HG03521 (cell line): ENCODE data around the gene SDHAF1.
"Not testable (repeated sequence)": the region's sequence is repeated elsewhere in the genome, so short reads cannot be mapped to it uniquely, and the experiment has no call there.

ENCODE experiments used
- ATAC-seq: cut with Tn5 transposase; IDR thresholded peaks from one replicate; pipeline ENCODE4 v1.9.1; 2021; ENCODE audit warnings: mild to moderate bottlenecking, moderate library complexity; ENCODE audit not compliant: unreplicated experiment

SDHAF1 gene

DNA sequence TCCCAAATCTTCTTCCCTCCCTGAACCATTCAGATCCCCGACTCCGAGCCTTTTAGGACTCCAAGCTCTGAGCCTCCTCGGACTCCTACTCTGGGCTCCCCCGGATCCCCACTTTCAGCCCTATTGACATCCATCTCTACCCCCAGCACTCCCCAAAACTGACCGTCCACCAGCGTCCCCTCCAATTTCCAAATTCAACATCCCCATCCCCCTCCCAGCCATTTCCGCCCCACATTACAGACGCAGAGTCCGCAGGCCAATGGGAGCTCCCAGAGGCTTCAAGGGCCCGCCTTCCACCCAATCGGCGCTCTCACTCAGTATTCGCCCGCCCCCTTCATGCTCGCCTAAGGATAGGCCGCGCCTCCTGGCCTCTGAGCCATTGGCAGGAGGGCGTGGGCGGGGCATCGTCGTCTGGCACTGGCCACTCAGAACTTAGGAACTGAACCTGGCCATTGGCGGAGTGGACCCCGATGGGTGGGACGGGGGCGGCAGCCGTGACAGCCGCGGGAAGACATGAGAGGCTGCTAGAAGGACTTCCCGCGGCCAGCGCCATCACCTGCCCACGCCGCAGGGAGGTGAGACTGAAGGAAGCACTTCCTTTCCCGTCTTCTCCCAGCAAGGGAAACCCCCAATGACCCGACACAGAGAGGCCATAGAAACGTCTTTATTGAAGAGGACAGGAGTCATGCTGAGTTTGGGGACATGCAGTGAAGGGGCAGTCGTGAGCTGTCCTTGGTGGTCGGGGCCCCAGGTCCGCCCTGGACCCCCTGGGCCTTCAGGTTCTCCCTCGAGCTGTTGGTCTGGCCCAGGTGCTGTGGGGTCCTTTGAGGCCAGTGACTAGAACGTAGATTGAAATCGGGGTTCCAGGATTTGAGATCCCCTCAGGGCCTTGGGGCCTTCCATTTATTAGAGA is 19.3 kb downstream of the SDHAF1 start, which contains the start of gene ALKBH6:
Gene ALKBH6 (minus strand): TSS at position 202 of the 913 bp plus-strand sequence. CDS start 816 bp downstream, outside the sequence.
- ATAC-seq, result peak; percentile 96

DNA sequence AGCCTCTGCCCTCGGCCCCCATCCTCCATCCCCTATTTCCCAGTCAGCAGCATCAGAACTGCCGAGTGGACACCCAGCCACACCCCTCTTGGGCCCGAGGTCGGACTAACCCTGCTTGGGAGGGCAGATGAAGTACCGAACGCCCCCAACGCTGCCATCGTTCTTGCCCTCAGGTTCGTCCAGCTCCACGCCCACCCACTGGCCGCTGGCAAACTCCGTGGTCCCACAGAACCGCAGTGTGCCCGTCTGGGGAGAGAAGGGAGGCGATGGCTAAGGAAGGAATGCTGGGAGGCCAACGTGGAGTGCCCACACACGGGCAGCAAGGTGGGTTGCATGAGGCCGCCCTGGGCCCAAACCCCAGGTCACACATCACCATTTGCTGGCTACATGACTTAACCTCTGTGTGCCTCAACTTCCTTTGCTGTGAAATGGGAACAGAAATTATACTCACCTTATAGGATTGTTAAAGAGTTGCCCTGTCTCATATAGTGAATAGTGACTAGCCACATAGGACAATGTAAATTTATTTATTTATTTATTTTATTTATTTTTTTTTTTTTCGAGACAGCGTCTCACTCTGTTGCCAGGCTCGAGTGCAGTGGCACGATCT is 24.2 kb downstream of the SDHAF1 start:
- no peak for ATAC-seq

DNA sequence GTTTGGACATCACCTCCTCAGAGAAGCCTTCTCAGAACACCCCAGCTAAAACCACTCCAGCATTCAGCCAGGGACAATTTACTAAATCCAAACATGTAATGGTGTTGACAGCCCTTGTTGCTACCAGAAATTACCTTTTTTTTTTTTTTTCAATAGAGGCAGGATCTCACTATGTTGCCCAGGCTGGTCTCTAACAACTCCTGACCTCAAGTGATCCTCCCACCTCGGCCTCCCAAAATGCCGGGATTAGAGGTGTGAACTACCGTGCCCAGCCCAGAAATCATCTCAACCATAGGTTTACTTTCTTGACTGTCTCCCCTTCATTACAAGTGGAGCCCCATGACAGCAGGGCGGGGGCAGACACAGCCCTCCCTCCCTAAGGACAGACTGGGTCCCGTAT is 28.4 kb downstream of the SDHAF1 start:
- no peak for ATAC-seq

GRCh38 chr19:36025541-36025940 is 30.6 kb downstream of the SDHAF1 start:
- ATAC-seq, result no peak

DNA sequence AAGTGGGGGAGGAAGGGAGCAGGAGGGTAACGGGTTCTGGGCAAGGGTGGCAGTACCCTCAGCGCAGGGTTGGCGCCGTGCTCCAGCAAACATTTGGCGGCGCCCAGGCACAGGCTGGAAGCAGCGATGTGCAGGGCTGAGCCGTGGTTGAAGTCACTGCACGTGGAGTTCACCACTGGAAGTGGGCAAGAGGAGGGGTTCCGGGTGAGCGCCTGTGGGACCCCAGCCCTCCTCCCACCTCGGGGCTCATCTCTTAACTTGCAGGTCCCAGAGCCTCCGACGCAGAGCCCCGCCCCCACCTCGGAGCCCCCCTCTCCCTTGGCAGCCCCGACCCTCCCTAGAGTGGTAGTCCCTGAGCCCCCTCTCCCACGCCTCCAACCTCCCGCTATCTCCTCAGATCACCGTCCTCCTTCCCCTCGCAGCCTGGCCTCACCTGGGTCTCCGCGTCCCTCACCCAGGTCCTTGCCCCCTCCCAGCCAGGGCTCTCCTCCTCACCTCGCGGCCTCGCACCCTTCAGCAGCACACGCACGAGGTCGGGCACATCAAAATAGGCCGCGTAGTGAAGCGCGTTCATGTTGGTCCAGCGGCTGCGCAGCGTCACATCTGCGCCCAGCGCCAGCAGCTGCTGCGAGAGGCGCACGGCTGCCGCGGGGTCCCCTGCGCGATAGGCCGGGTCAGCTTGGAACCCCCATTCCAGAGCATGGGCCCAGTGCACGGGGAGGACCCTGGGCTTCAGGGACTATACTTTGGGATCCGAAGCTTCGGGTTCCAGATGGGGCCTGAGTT is 31.3 kb downstream of the SDHAF1 start:
- no peak for ATAC-seq

GRCh38 chr19:36027696-36028095 is 32.7 kb downstream of the SDHAF1 start:
- ATAC-seq, result no peak

DNA sequence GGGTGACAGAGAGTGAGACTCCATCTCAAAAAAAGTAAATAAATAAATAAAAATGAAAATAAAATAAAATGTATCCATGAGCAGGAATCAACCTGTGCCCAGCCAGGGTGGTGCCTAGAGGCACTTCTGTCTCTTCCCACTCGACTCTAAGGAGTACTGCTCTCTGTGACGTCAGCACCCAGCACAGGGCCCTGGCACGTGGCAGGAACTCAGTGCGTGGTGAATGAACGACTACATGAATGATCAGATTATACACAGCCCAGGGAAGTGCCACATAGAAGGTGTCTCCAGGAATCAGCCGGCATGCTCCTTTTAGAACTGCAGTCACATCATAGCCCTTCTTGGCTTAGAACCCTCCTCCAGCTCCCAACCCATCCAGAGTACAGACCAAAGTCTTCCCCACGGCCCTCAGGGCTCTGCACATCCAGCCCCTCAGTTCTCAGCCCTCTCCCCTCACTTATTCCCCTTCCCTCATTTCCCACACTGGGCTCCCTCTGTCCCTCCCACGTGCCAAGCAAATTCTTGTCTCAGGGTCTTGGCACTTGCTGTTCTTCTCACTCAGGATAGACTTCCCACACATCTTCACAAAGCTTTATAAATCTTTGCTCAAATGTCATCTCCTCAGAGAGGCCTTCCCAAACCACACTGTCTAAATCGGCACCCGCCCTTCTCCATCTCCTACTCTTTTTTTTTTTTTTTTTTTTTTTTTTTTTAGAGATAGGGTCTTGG is 33.5 kb downstream of the SDHAF1 start:
- no peak for ATAC-seq

DNA sequence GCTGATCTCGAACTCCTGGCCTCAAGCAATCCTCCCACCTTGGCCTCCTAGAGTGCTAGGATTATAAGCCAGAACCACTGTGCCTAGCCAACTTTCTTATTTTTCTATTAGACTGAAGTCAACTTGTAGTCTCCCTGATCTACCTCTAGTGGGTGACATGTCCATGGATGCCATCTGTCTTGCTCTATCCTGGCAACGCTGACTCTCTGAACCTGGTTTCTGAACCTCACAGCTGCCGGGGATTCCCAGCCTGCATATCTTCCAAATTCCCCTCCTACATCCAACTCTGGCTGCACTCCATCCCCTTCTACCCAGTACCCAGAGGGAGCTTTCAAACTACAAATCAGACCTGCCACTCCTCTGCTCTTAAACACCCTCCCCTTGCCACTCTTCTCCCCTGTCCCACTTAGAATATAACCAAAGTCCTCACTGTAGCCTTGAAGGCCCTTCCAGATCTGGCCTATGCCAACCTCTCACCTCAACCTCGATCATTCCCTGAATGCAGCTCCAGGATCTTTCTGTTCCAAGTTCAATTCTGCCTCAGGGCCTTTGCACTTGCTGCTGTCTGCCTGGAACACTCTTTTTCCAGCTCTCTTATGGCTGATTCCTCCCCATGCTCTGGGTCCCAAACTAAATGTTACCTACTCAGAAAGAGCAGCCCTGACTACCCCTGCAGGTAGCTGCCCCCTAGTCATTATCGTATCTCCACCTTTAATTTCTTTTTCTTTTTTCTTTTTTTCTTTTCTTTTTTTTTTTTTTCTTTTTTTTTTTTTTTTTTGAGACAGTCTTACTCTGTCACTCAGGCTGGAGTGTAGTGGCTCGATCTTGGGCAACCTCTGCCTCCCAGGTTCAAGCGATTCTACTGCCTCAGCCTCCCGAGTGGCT is 35.5 kb downstream of the SDHAF1 start:
- no peak for ATAC-seq

DNA sequence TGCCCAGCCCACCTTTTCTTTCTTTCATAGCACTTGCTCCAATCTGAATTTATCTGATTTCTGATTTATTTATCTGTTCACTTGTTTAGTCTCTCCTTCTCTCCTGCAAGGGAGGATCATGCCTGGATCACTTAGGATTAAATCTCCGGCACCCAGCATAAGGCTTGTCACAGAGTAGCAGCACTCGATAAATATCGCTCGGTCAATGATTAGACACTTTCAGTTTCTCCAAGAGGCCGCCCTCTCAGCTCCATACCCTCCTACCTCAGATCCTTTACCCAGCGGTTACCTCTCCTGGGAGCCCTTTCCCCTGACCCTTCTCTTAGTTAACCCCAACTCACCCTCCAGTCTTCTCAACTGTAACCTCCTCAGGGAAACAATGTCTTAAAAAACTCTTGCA is 36.3 kb downstream of the SDHAF1 start:
- no peak for ATAC-seq

DNA sequence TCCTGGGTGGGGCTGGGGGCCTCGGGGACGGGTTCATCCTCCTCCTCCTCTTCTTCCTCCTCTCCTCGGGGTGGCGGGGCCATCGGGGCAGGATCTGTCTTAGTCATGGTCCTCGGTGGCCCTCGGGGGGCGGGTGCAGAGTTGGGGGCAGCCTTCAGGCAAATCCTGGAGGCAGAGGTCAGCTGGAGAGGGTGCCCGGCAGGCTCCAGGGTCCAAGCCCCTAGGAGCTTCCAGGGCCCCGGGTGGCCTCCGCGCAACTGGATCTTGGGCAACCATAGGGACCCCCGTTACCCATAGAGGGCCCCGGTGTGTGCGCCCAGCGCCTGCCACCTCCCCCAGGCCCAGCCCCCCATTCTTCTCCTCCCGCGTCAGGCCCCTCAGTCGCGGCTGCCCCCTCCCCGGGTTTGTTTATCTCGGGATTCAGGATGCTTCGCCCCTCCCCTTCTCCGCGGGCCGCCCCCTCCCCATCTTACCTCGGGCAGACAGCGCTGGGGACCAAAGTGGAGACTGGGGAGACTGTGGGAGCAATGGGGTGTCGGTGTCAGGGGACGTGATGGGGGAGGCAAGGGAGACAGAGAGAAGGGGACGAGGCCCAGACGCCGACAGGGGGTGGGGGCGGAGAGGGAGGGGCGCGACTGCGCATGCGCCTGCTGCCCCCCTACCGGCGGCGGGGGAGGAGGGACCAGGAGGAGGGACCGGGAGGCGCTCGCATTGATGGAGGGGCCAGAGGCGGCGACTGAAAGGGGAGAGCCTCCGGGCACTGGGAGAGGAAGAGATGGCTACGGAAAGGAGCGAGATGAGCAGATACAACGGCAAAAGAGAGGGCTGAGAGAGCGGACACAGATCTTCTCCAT is 37.5 kb downstream of the SDHAF1 start, which contains the start of gene CLIP3:
Gene CLIP3 (minus strand): TSS at position 623 of the 854 bp plus-strand sequence. CDS start 516 bp downstream, at position 107.
- ATAC-seq, result no peak

DNA sequence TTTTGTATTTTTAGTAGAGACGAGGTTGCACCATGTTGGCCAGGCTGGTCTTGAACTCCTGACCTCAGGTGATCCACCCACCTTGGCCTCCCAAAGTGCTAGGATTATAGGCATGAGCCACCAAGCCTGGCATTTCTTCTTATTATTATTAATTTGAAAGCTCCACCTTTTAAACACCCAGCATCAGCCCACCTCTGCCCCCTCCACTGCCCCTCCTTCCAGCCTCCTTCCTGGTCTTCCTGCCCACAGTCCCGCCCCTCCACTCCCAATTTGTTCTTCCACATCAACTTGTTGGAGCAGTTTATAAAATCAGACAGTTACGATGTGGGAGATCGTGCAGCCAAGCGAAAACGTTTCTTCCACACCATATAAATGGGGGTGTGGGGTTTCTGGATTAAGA is 45.5 kb downstream of the SDHAF1 start:
- ATAC-seq, result no peak

DNA sequence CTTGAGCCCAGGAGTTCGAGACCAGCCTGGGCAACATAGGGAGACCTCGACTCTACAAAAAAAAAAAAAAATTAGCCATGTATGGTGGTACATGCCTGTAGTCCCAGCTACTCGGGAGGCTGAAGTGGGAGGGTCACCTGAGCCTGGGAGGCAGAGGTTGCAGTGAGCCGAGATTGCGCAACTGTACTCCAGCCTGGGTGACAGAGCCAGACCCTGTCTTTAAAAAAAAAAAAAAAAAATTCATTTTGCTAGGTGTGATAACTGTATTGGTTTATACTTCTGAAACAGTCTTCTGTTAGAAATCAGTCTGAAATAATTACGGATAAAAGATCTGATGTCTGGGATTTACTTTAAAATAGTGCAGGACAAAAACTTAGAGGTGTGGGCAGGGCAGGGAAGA is 46.1 kb downstream of the SDHAF1 start:
- ATAC-seq, result not testable (repeated sequence)

- no peak for ATAC-seq
Observed at GRCh38 chr19:36041831-36042230, 46.8 kb downstream of the SDHAF1 start.

DNA sequence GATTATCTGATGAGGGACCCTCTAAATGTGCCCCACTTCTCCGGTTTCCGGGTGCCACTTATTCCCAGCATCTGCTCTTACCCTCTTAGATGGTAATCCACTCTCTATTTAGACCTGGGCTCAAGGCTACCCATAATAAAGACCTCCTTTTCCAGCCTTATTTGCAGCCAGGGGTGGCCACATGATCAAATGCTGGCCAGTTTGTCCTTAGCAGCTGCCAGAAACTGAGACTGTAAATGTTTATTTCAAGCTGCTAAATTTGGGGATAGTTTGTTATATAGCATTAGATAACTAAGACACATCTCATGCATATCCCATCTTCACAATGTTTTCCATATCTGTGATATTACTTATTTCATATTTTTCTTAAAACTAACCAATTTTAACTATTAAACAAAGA is 49.0 kb downstream of the SDHAF1 start:
- ATAC-seq, result no peak
